Measurements from ENCODE around the gene FAM53C.
"Not testable (repeated sequence)": the region's sequence is repeated elsewhere in the genome, so short reads cannot be mapped to it uniquely, and the experiment has no call there.

FAM53C gene

GRCh38 chr5:138337685-138338410, at the start of gene FAM53C:
Gene FAM53C, plus strand, starts transcription at chr5:138338266. Its CDS starts 3,070 bp downstream, at chr5:138341336.
- peak; percentile 91 for DNase-seq

- DNase-seq, result no peak
These were observed 48.8 kb upstream of the FAM53C start for GRCh38 chr5:138289296-138289695.

GRCh38 chr5:138303372-138303771, 34.7 kb upstream of the FAM53C start:
- no peak for DNase-seq

DNA sequence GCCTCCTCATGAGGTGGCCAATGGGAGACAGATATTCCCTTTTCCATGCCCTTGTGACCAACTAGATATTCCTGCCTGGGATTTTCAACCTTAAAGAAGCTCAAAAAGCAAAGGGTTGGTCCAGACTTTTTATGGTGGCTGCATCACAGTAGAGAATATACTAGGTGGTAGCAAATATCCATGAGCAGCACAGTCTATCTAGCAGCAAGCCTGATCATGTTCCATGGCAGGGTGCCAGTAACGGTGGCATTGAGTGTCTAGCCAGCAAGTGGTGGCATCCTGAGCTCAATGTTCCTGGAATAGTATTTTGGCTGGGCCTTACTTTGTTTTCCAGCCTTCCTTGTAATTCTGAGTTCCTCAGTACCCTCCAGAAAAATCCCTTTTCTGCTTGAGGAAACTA, 32.3 kb upstream of the FAM53C start:
- DNase-seq, result no peak

GRCh38 chr5:138315751-138316278, 22.3 kb upstream of the FAM53C start:
- no peak for DNase-seq

DNA sequence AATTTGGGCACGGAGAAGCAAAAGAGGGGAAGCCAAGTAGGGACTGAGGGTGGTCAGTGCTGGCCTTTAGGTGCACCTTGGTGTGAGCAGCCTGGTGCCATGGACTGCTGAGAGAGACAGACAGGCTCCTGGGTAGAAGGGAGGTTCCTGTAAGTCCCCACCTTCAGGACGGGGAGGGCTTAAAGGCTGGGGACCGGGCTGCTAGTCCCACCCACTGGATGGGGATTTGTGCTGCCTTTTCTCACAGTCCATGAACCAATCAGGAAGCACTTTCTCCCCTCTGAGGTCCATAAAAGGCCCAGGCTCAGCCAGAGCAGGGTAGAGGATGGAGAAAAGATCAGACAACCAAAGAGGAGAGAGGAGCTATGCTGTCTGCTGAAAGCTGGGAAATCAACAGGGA, 21.7 kb upstream of the FAM53C start:
- DNase-seq, result no peak

DNA sequence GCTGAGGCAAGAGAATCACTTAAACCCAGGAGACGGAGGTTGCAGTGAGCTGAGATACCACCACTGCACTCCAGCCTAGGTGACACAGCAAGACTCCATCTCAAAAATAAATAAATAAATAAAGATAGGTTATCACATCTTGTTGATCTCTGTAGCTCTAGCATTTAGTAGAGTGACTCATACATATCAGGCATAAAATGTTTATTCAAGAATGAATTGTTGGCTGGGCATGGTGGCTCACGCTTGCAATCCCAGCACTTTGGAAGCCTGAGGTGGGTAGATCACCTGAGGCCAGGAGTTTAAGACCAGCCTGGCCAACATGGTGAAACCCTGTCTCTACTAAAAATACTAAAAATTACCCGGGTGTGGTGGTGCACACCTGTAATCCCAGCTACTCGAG, 19.9 kb upstream of the FAM53C start:
- not testable (repeated sequence) for DNase-seq

DNA sequence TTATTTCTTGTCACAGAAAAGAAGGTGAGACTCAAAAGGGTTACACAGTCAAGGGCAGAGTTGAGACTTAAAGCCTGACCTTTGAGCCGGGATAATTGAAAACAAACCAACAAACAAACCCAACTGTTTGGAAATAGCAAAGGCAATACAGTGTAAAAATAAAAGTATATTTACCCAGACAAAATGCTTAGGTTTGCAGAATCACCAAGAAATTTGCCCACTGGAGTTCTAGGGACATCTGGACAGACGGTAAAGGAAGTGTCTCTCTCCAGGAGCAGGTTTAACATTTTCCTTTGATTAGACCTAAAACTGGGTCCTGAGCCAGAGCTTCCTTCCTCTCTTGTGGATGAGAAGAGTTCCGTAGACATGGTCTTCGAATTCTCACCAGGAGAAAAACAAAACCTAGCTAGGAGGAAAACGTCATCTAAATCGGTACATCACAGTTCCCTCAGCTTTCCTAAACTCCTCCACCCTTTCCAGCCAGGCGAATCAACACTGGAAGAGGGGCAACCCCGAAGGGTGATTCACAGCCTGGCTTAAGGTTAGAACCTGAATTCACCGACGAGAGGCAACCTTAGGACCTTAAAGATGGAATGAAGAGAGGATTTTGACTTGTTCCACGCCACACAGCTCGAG, 7.1 kb upstream of the FAM53C start:
- DNase-seq, result no peak

DNA sequence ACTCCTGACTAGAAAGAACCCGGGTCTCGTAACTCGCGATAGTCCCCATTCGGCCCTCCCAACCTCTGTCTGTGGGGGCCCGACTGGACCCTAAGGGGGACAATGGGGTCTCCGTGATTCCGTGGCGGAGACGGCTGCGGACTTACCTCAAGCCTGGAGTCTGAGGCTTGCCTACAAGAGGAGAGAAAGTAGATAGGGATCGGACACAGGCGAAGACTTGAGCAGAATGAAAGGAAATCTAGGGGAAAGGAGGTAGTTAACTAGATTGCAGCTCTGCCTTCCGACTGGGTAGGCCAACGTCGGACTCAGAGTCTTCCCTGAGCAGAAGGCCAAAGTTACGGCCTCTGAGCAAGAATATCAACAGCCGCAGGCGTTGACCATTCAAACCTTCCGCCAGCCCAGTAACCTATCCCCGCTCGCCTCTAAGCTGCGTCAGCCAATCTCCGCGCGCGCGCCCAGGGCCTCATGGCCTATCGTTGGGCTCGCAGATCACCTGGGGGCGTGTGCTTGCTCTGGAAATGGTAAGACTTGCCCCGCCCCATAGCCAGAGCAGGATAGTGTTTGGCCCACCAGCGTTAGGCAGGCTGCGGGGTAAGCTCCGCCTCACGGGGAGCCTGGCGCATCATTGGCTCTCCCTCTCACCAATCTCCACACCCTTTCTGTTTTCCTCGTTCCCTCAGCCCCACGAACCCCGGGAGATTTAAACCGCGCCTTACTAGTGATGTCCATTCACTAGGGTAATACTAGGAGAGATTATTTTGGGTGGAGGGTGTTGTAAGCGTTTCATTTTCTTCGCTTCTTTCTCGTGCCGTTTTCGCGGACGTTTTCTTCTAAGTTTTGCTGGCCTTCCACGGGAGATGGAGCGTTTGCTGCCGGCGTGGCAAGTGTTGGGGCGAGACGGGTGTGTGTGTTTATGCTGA, 6.4 kb upstream of the FAM53C start, which contains the start of gene CDC25C:
Gene CDC25C (minus strand): TSS at position 356 of the 920 bp plus-strand sequence. CDS start 624 bp downstream, outside the sequence.
- peak; percentile 96 for DNase-seq

- DNase-seq, result no peak
These were observed 3.1 kb upstream of the FAM53C start for GRCh38 chr5:138334867-138335447.

DNA sequence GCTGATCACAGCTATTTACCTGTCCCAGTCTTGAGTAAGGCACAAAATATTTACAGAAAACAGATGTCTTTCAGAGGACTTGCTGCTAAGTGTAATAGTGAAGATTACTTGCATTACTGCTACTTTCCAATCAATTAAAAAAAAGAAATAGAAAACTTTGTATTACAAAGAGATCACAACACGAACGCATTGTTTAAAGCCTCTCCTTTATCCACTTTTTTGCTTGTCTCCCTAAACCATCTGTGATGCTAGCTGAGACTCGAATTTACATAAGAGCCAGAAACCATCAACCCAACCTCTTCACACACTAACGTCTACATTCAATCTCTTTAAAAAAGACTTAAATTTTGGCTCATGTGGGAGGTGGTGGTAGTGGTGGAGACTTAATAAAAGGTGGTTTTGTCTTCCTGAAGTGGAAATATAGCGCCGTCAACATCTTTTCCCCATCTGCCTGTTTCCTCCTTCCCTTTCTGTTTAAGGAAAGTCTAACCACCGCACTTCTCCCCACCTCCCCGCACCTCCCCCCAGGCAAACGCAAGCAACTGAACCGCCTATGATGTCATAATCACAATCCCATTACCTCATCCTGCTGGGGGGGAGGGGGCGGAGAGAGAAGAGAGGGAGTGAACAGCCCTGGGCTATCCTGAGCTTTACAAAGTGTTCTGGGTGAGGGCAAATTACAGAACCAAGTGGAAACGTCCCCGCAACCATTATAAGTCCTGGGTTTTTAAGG, 948 bp upstream of the FAM53C start:
- DNase-seq, result no peak

DNA sequence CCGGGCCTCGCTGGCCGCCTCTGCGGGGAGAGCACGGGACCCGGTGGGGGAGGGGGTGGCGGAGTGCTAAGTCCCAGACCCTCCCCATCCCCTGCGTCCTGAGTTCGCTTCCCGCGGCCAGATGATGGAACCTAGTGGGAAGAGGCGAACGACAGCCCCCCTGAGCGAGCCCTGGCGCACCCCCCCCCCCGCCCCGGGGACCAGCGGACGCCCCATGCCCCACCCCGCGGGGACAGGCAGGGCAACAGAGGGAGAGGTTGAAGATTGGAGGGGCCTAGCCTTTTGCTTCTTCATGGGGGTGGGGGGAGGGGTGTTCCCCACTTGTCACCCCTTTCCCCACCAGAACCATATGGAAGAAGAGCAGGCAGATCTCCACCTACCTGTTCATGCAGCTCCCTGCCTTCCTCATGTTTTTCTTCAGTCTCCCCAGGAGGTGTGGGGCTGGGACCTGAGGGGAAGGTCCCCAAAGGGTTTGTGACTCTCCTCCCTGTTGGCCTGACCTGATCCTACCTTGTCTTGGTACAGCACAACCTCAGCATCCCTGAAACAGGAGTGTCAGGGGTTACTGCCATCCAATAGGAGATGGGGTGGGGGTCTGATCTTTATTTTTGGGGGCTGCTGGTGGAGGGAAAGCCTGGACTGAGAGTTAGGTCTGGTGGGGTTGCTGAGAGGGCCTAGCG, 485 bp downstream of the FAM53C start:
- DNase-seq, result no peak

DNA sequence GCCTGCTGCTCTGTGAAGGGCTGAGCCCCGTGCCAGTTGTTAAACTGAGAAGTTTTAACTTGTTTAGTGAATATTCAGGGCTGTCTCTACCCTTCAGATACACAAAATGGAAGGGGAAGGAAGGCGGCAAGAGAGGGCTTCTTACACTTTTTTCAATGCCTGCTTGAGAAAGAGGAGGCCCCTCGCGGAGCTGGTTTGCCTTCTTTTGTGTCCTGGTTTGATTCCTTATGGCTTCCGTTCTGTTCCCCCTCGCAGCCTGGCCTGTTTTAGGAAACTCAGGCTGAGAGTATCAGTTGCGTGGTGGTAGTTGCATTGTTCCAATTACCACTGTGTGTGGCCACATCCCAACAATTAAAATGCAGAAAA, 1.0 kb downstream of the FAM53C start:
- DNase-seq, result no peak

GRCh38 chr5:138339464-138339863, 1.4 kb downstream of the FAM53C start:
- DNase-seq, result no peak

DNA sequence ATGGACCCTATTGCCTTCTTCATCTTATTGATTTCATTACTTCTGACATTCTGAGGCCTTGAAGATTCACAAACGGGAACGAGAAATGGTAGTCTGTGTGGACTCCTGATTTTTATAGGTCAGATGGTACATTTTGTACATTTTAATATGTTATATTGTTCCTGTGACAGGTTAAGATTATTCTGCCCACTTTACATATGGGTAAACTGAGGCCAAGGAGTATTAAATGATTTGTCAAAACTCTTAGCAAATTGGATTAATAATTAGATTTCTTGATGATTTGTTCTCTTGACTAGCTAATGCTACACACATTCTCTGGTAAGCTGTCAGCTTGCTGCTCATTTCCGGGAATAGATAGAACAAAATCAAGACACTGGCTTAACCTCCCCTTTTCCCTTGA, 1.9 kb downstream of the FAM53C start:
- DNase-seq, result no peak

DNA sequence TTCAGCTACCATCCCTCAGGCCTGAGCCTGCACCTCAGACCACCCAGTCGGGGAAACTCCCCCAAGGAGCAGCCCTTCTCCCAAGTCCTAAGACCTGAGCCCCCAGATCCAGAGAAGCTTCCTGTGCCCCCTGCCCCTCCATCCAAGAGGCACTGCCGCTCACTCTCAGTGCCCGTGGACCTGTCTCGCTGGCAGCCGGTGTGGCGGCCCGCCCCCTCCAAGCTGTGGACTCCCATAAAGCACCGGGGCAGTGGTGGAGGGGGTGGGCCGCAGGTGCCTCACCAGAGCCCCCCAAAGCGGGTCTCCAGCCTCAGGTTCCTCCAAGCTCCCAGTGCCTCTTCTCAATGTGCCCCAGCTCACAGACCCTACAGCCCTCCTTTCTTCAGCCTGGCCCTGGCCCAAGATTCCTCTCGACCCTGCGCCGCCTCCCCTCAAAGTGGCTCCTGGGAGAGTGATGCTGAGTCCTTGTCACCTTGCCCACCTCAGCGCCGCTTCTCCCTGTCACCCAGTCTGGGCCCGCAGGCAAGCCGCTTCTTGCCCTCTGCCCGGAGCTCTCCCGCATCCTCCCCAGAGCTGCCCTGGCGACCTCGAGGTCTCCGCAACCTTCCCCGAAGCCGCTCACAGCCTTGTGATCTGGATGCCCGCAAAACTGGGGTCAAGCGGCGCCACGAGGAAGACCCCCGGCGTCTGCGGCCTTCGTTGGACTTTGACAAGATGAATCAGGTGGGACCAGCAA, 7.0 kb downstream of the FAM53C start:
- no peak for DNase-seq

DNA sequence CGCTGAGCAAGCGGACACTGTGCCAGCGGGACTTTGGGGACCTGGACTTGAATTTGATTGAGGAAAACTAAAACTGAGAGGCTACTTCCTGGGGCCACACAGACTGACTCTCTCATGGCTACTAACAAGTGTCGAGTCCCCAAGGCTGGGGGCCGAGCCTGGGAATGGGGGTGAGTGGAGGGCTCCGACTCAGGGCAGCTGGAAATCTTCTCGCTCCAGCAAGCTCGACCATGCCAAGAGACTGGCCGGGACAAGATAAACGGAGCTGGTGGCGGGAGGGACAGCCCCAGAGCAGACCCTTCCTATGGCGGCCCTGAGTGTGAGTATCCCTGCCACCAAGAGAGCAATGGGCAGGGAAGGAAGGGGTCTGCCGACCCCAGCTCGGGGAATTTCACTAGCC, 8.8 kb downstream of the FAM53C start:
- no peak for DNase-seq

GRCh38 chr5:138349852-138350562, 11.9 kb downstream of the FAM53C start:
- no peak for DNase-seq

GRCh38 chr5:138350563-138350890, 12.5 kb downstream of the FAM53C start:
- DNase-seq, result no peak

- no peak for DNase-seq
These were observed 13.0 kb downstream of the FAM53C start for GRCh38 chr5:138351056-138351455.
